ENCODE measurements around the gene GPR63. TPM values are rescaled to one million over a fixed set of nuclear protein-coding genes. Genes with fewer than 3 reads are reported as not detected.

The GPR63 gene
- total and polyA plus RNA-seq, 2 of the 13 experiments (the other 11 are each of a cell fraction or from before 2014, with no cell fraction given) = 0.01 to 0.02 TPM

DNA sequence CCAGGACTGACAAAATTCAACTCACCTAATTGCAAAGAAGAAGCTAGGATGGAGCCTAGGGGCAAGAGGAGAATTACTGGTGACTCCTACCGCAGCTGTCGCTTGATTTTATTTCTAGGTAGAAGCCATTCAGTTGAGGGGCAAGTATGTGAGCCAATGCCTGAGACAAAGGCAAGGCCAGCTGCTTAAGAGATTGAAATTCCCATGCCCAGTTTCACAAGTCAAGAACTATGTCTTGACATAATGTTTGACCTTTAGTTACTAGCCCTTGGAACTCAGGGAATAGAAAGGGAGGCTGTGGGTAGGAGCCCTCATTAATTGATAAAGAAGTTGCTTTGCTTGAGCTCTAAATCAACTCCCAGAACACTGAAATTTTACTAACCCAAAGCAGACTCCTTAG lies 54.0 kb downstream of the GPR63 start:
- ChIA-PET CTCF (ENCODE audit: low intra/inter-chr PET ratio, low total read pairs) (no interaction called here), POLR2A (no interaction called here)
- FAIRE-seq = no peak
- WGBS (ENCODE audit: low lambda C conversion rate) = 0% methylated on average over 2 of the region's 2 CpGs
- Histone ChIP-seq H3K4me2 (ENCODE audit: low read depth, low read length) (no peak overlapping the region), H3K79me2 (ENCODE audit: insufficient read depth, low read length) (no peaks in the 10 kb centered on the region), H2AFZ (ENCODE audit: low read length) (no peak overlapping the region), H3K9me3 (ENCODE audit: low read length) (no peaks in the 10 kb centered on the region), H3K27ac (ENCODE audit: extremely low read length, insufficient read depth, low read length) (no peak overlapping the region), H3K27me3 (ENCODE audit: control insufficient read depth in 1 of 2, insufficient read depth in 2 of 2, low read length in 2 of 2) (no peaks in the 10 kb centered on the region; a peak in 2 of 5 replicates), H3K36me3 (replicated peaks in 1 of 2; ENCODE audit: control insufficient read depth in 1 of 2, insufficient read depth in 2 of 2, low read length in 2 of 2) (no peaks in the 10 kb centered on the region), H3K4me3 (replicated peaks in 1 of 3; ENCODE audit: insufficient read depth in 1 of 3, low read depth in 2 of 3, low read length in 3 of 3) (no peak overlapping the region), H4K20me1 (ENCODE audit: insufficient read depth, low read length) (no peaks in the 10 kb centered on the region), H3K4me1 (ENCODE audit: insufficient read depth, low read length) (no peaks in the 10 kb centered on the region), H3K9ac (ENCODE audit: insufficient read depth, low read depth, low read length) (no peak overlapping the region)
- in situ Hi-C loops (cut with HindIII; ENCODE audit: extremely low pct_ligation_motif_present, low pct_unique_long_range_greater_than_20kb) (no loop called here), intact Hi-C loops (cut with micrococcal nuclease; ENCODE audit: unreplicated experiment) (no loop called here)
- DNase-seq (ENCODE audit: low spot score) = no peak
- BruUV-seq (replicated peaks) = no TSS peak
- ATAC-seq = no peak
- TF ChIP-seq ATF1 (CRISPR knock-in tag; IDR thresholded peaks at IDR 0.05) = no peak
- no peak for TF ChIP-seq CBFB (CRISPR knock-in tag; IDR thresholded peaks at IDR 0.05)
- TF ChIP-seq SMC3 (IDR thresholded peaks at IDR 0.05; ENCODE audit: low read length) = no peak
- TF ChIP-seq, protein P1, sequence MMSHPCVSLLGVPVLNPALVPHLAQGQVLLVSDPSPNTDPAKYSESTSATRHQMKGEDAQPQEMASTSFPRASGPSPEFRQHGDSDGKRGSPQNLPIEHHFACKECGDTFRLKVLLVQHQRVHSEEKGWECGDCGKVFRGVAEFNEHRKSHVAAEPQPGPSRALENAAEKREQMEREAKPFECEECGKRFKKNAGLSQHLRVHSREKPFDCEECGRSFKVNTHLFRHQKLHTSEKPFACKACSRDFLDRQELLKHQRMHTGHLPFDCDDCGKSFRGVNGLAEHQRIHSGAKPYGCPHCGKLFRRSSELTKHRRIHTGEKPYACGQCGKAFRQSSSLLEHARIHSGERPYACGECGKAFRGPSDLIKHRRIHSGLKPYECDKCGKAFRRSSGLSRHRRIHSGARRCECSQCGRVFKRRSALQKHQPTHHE (CRISPR knock-in tag; IDR thresholded peaks at IDR 0.05; ENCODE audit: borderline replicate concordance) = no peak
- no peak for TF ChIP-seq NR2F2 (IDR thresholded peaks at IDR 0.05; ENCODE audit: borderline replicate concordance, low read depth)
- TF ChIP-seq ZBTB3 (CRISPR knock-in tag; IDR thresholded peaks at IDR 0.05; ENCODE audit: borderline replicate concordance, low read depth) = no peak
- no peak for TF ChIP-seq SRSF1 (optimal IDR thresholded peaks at IDR 0.05; ENCODE audit: low read depth, low read length)
- TF ChIP-seq, protein P2, sequence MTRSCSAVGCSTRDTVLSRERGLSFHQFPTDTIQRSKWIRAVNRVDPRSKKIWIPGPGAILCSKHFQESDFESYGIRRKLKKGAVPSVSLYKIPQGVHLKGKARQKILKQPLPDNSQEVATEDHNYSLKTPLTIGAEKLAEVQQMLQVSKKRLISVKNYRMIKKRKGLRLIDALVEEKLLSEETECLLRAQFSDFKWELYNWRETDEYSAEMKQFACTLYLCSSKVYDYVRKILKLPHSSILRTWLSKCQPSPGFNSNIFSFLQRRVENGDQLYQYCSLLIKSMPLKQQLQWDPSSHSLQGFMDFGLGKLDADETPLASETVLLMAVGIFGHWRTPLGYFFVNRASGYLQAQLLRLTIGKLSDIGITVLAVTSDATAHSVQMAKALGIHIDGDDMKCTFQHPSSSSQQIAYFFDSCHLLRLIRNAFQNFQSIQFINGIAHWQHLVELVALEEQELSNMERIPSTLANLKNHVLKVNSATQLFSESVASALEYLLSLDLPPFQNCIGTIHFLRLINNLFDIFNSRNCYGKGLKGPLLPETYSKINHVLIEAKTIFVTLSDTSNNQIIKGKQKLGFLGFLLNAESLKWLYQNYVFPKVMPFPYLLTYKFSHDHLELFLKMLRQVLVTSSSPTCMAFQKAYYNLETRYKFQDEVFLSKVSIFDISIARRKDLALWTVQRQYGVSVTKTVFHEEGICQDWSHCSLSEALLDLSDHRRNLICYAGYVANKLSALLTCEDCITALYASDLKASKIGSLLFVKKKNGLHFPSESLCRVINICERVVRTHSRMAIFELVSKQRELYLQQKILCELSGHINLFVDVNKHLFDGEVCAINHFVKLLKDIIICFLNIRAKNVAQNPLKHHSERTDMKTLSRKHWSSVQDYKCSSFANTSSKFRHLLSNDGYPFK (CRISPR knock-in tag; IDR thresholded peaks at IDR 0.05; ENCODE audit: borderline replicate concordance) = no peak
- TF ChIP-seq SP2 (CRISPR knock-in tag; IDR thresholded peaks at IDR 0.05) = no peak
